PC-3 (cell line): ENCODE data around the gene OLFM2. TPM values are rescaled to one million over a fixed set of nuclear protein-coding genes. Genes with fewer than 3 reads are reported as not detected.
"Not testable (repeated sequence)": the region's sequence is repeated elsewhere in the genome, so short reads cannot be mapped to it uniquely, and the experiment has no call there.

Experiments
- ATAC-seq: fragments of 200-7000 bp; cut with Tn5 transposase; 2 replicates; pipeline ENCODE4 v1.9.1; 2020; ENCODE audit warnings: mild to moderate bottlenecking, moderate library complexity
- BruUV-seq: library from RNA; stranded (reverse); fragments of 400-500 nt; replicated peaks from 2 replicates; lab custom pipeline; 2021; lab: Mats Ljungman, UMichigan
- CTCF ChIA-PET: fragments of 300-600 bp; sonication (Branson Sonifier 250); formaldehyde crosslinking; loops from one replicate; lab custom pipeline; 2022; ENCODE audit warnings: antibody characterized with exemption; lab: Charles Lee
- POLR2A ChIA-PET: fragments of 300-600 bp; sonication (Branson Sonifier 250); formaldehyde crosslinking; loops from one replicate; lab custom pipeline; 2022; ENCODE audit warnings: antibody characterized with exemption; ENCODE audit not compliant: unreplicated experiment; lab: Charles Lee
- DNase-seq: peaks from one replicate; pipeline ENCODE4 v3.0.0-alpha.2; 2015
- H2AFZ ChIP-seq: fragments of 300-600 bp; sonication (generic); 2 replicates; pipeline ENCODE4 v1.6.0; 2016; ENCODE audit warnings: antibody characterized with exemption, low read length
- H3F3A ChIP-seq: fragments of 300-600 bp; sonication (generic); one replicate; pipeline ENCODE4 v1.6.0; 2017; ENCODE audit warnings: antibody characterized with exemption, low read length, control low read depth, mild to moderate bottlenecking; ENCODE audit not compliant: unreplicated experiment
- H3K27ac ChIP-seq: fragments of 300-600 bp; sonication (generic); 2 replicates; pipeline ENCODE4 v1.5.1; 2016; ENCODE audit warnings: mild to moderate bottlenecking, low read length
- H3K27me3 ChIP-seq: fragments of 300-600 bp; sonication (generic); 2 replicates; pipeline ENCODE4 v1.6.1; 2016; ENCODE audit warnings: low read length, mixed read lengths
- H3K36me3 ChIP-seq: fragments of 300-600 bp; sonication (generic); 2 replicates; pipeline ENCODE4 v1.6.1; 2016; ENCODE audit warnings: low read depth, mixed run types, low read length, mixed read lengths
- H3K4me1 ChIP-seq: fragments of 300-600 bp; sonication (generic); 2 replicates; pipeline ENCODE4 v1.5.1; 2016; ENCODE audit warnings: low read length; ENCODE audit not compliant: insufficient read depth
- H3K4me2 ChIP-seq: fragments of 300-600 bp; sonication (generic); 2 replicates; pipeline ENCODE4 v1.6.0; 2016; ENCODE audit warnings: low read length
- H3K4me3 ChIP-seq: fragments of 300-600 bp; sonication (generic); 2 replicates; pipeline ENCODE4 v1.5.1; 2016; ENCODE audit warnings: mild to moderate bottlenecking, low read length, mixed read lengths
- H3K79me2 ChIP-seq: fragments of 300-600 bp; sonication (generic); 2 replicates; pipeline ENCODE4 v1.6.1; 2017; ENCODE audit warnings: low read length, mixed read lengths
- H3K9ac ChIP-seq: fragments of 300-600 bp; sonication (generic); 2 replicates; pipeline ENCODE4 v1.6.0; 2016; ENCODE audit warnings: mild to moderate bottlenecking, low read length
- H3K9me2 ChIP-seq: fragments of 300-600 bp; sonication (generic); replicated peaks from 2 replicates; pipeline ENCODE4 v1.6.1; 2016; ENCODE audit warnings: mixed run types, low read length, mixed read lengths
- H3K9me3 ChIP-seq: fragments of 300-600 bp; sonication (generic); 2 replicates; pipeline ENCODE4 v1.6.1; 2016; ENCODE audit warnings: low read length, mixed read lengths
- H4K20me1 ChIP-seq: fragments of 300-600 bp; sonication (generic); 2 replicates; pipeline ENCODE4 v1.6.1; 2016; ENCODE audit warnings: low read length, mixed read lengths
- CTCF ChIP-seq: fragments of 300-600 bp; sonication (generic); conservative IDR thresholded peaks from 2 replicates; pipeline ENCODE4 v1.5.1; 2017; ENCODE audit warnings: antibody characterized with exemption, low read depth, mild to moderate bottlenecking, low read length
- EZH2 ChIP-seq: fragments of 300-600 bp; sonication (generic); IDR thresholded peaks from one replicate; pipeline ENCODE4 v1.6.1; 2017; ENCODE audit warnings: antibody characterized with exemption, mild to moderate bottlenecking, low read length; ENCODE audit not compliant: unreplicated experiment
- EZH2phosphoT487 ChIP-seq: fragments of 300-600 bp; sonication (generic); IDR thresholded peaks from 2 replicates; pipeline ENCODE4 v1.6.1; 2018; ENCODE audit warnings: mild to moderate bottlenecking, antibody characterized with exemption, low read length, borderline replicate concordance
- intact Hi-C: fragments of 100-400 bp; cut with micrococcal nuclease; formaldehyde crosslinking; loops from 2 replicates; pipeline ENCODE4 v1.9.0; 2023
- total RNA-seq: library from RNA; depleted of rRNA; stranded (reverse); fragments of >200 nt; gene quantifications from 2 replicates; pipeline ENCODE4 v1.2.3, GENCODE V29; 2014

The OLFM2 gene
- total RNA-seq, 1 experiment from 2014 or later: 1.6 TPM

DNA sequence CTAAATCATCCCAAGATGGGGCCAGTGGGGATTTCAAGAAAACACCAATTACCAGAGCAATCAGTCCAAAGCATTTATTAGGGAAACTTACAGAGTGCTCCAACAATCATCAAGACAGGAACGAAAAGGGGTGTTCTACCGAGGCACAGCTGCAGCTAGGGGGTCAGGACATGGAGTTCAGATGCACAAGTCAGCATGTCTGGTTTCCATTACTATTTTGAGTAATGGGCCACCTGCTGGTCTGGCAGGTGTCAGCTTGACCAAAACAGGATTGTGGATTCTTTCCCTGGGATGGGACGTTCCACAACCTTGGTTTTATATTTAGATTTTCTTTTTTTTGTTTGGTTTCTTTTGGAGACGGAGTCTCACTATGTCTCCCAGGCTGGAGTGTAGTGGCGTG, 112.5 kb downstream of the OLFM2 start:
- intact Hi-C loops: no loop called here
- Histone ChIP-seq H3K27ac (no peak overlapping the region), H3F3A (no peaks in the 10 kb centered on the region), H3K9me2 (no peaks in the 10 kb centered on the region), H3K4me2 (no peak overlapping the region), H3K27me3 (no peaks in the 10 kb centered on the region), H3K4me1 (peaks cover 16% of the 10 kb centered on the region), H3K9me3 (no peaks in the 10 kb centered on the region), H3K4me3 (no peak overlapping the region), H3K79me2 (peaks cover 33% of the 10 kb centered on the region), H3K36me3 (peaks cover 1% of the 10 kb centered on the region; the same call in 1 of the 2 replicates), H4K20me1 (peaks cover 7% of the 10 kb centered on the region; the same call in 1 of the 2 replicates), H3K9ac (no peak overlapping the region), H2AFZ (no peak overlapping the region)
- POLR2A ChIA-PET: no interaction called here
- CTCF ChIA-PET: no interaction called here
- DNase-seq (no peak), ATAC-seq (no peak)
- no peak for TF ChIP-seq EZH2
- TF ChIP-seq CTCF: 0 out of 2 replicates have a peak, but pooled peaks have one; percentile 14
- BruUV-seq: no TSS peak

GRCh38 chr19:9820034-9820433, 116.3 kb downstream of the OLFM2 start:
- H3K9ac ChIP-seq, H3K27me3 ChIP-seq, H4K20me1 ChIP-seq, ATAC-seq, H3K36me3 ChIP-seq, CTCF ChIA-PET, H3K9me2 ChIP-seq, H3F3A ChIP-seq, DNase-seq, POLR2A ChIA-PET, H3K9me3 ChIP-seq, intact Hi-C loops: not testable (repeated sequence)
- TSS peak; percentile 50 for BruUV-seq
- Histone ChIP-seq H3K27ac (peak overlapping the region; percentile 42), H3K4me1 (peaks cover 13% of the 10 kb centered on the region), H2AFZ (peak overlapping the region; percentile 51), H3K79me2 (peaks cover 30% of the 10 kb centered on the region), H3K4me3 (peak overlapping the region; percentile 50), H3K4me2 (peak overlapping the region; percentile 74)

GRCh38 chr19:9819596-9819909, 116.8 kb downstream of the OLFM2 start:
- H3K4me2 ChIP-seq: peak overlapping the region; percentile 74
- H3K4me1 ChIP-seq: peaks cover 13% of the 10 kb centered on the region
- H3K79me2 ChIP-seq: peaks cover 30% of the 10 kb centered on the region
- peaks cover 9% of the 10 kb centered on the region for H3K36me3 ChIP-seq
- DNase-seq (no peak), ATAC-seq (peak; percentile 77)
- no peaks in the 10 kb centered on the region for H3K9me3 ChIP-seq
- no peaks in the 10 kb centered on the region for H4K20me1 ChIP-seq
- H3K27me3 ChIP-seq: no peaks in the 10 kb centered on the region
- peak overlapping the region; percentile 50 for H3K4me3 ChIP-seq
- H3K9ac ChIP-seq: no peak overlapping the region
- peak overlapping the region; percentile 42 for H3K27ac ChIP-seq
- no peaks in the 10 kb centered on the region for H3K9me2 ChIP-seq
- POLR2A ChIA-PET: no interaction called here
- no peaks in the 10 kb centered on the region for H3F3A ChIP-seq
- peak overlapping the region; percentile 51 for H2AFZ ChIP-seq
- intact Hi-C loops: loop anchor here (1.0 kb wide), 3 partner anchors 23 to 34 kb away; no protein-coding TSS in a partner anchor
- TF ChIP-seq CTCF (no peak), EZH2phosphoT487 (no peak), EZH2 (no peak)
- CTCF ChIA-PET: no interaction called here
- BruUV-seq: no TSS peak
